Loucy (cell line): Measurements from ENCODE around the gene APOBEC4.

Source experiments
- CTCF ChIP-seq: fragments of 200-600 bp; sonication (generic); conservative IDR thresholded peaks from 2 replicates; pipeline ENCODE4 v1.5.1; 2014; ENCODE audit warnings: mild to moderate bottlenecking, antibody characterized with exemption, low read length
- EZH2phosphoT487 ChIP-seq: fragments of 200-600 bp; IDR thresholded peaks from 2 replicates; pipeline ENCODE4 v1.6.1; 2018; ENCODE audit warnings: antibody characterized with exemption, mild to moderate bottlenecking, moderate library complexity, borderline replicate concordance

- TF ChIP-seq CTCF, result no peak
- no peak for TF ChIP-seq EZH2phosphoT487
These were observed 40.7 kb downstream of the APOBEC4 start for GRCh38 chr1:183612407-183612806.
